ENCODE data around the gene SMC1B.
"Not testable (repeated sequence)": the region's sequence is repeated elsewhere in the genome, so short reads cannot be mapped to it uniquely, and the experiment has no call there.

SMC1B gene

GRCh38 chr22:45420539-45420938, 7.1 kb upstream of the SMC1B start:
- ATAC-seq (replicated peaks) (no peak), DNase-seq (no peak)
- peaks cover 6 to 8% of the 10 kb centered on the region in 2 donors for H3K4me1 Mint-ChIP-seq
- H3K36me3 Mint-ChIP-seq = no peaks in the 10 kb centered on the region
- no peaks in the 10 kb centered on the region for H3K9me3 Mint-ChIP-seq
- H3K27me3 Mint-ChIP-seq = peaks cover 0 to 15% of the 10 kb centered on the region in 2 donors
- no peak overlapping the region for H3K4me3 Mint-ChIP-seq
- peak overlapping the region; percentile 38 for H3K27ac Mint-ChIP-seq

- ATAC-seq (replicated peaks) (no peak), DNase-seq (no peak)
- H3K4me1 Mint-ChIP-seq = peaks cover 6 to 8% of the 10 kb centered on the region in 2 donors
- H3K27ac Mint-ChIP-seq = no peak overlapping the region
- no peaks in the 10 kb centered on the region for H3K9me3 Mint-ChIP-seq
- peaks cover 0 to 15% of the 10 kb centered on the region in 2 donors for H3K27me3 Mint-ChIP-seq
- no peaks in the 10 kb centered on the region for H3K36me3 Mint-ChIP-seq
- H3K4me3 Mint-ChIP-seq = no peak overlapping the region
These were observed 6.6 kb upstream of the SMC1B start for GRCh38 chr22:45420011-45420410.

GRCh38 chr22:45418770-45419138, 5.4 kb upstream of the SMC1B start:
- H3K9me3 Mint-ChIP-seq = no peaks in the 10 kb centered on the region
- H3K4me1 Mint-ChIP-seq = peaks cover 8 to 12% of the 10 kb centered on the region in 2 donors
- H3K27me3 Mint-ChIP-seq = peaks cover 3 to 18% of the 10 kb centered on the region in 2 donors
- H3K27ac Mint-ChIP-seq = no peak overlapping the region
- ATAC-seq (replicated peaks) (no peak), DNase-seq (no peak)
- H3K36me3 Mint-ChIP-seq = no peaks in the 10 kb centered on the region
- no peak overlapping the region for H3K4me3 Mint-ChIP-seq

GRCh38 chr22:45418056-45418769, 4.8 kb upstream of the SMC1B start:
- no peak for DNase-seq
- ATAC-seq (replicated peaks) = no peak
- no peaks in the 10 kb centered on the region for H3K9me3 Mint-ChIP-seq
- peaks cover 10 to 15% of the 10 kb centered on the region in 2 donors for H3K4me1 Mint-ChIP-seq
- H3K36me3 Mint-ChIP-seq = no peaks in the 10 kb centered on the region
- peaks cover 8 to 20% of the 10 kb centered on the region in 2 donors for H3K27me3 Mint-ChIP-seq
- H3K4me3 Mint-ChIP-seq = no peak overlapping the region
- no peak overlapping the region for H3K27ac Mint-ChIP-seq

GRCh38 chr22:45413013-45413367, 409 bp downstream of the SMC1B start:
- no peak for ATAC-seq (replicated peaks)
- peaks cover 0 to 2% of the 10 kb centered on the region in 2 donors for H3K9me3 Mint-ChIP-seq
- H3K4me1 Mint-ChIP-seq = peaks cover 3 to 6% of the 10 kb centered on the region in 2 donors
- no peak overlapping the region for H3K27ac Mint-ChIP-seq
- peaks cover 12 to 19% of the 10 kb centered on the region in 2 donors for H3K27me3 Mint-ChIP-seq
- H3K36me3 Mint-ChIP-seq = peaks cover 0 to 3% of the 10 kb centered on the region in 2 donors
- DNase-seq = no peak
- peak overlapping the region in 1 of 2 donors; percentile 73 for H3K4me3 Mint-ChIP-seq

- H3K4me3 Mint-ChIP-seq = no peak overlapping the region
- ATAC-seq (replicated peaks) (no peak), DNase-seq (no peak)
- H3K36me3 Mint-ChIP-seq = peaks cover 0 to 4% of the 10 kb centered on the region in 2 donors
- H3K4me1 Mint-ChIP-seq = no peaks in the 10 kb centered on the region
- H3K27ac Mint-ChIP-seq = no peak overlapping the region
- peaks cover 4 to 13% of the 10 kb centered on the region in 2 donors for H3K27me3 Mint-ChIP-seq
- peaks cover 0 to 6% of the 10 kb centered on the region in 2 donors for H3K9me3 Mint-ChIP-seq
These were observed 5.6 kb downstream of the SMC1B start for GRCh38 chr22:45407793-45408192.

GRCh38 chr22:45402466-45402985, 10.9 kb downstream of the SMC1B start:
- no peak for ATAC-seq (replicated peaks)

GRCh38 chr22:45399712-45400445, 13.5 kb downstream of the SMC1B start:
- Mint-ChIP-seq H3K27ac (no peak overlapping the region), H3K36me3 (peaks cover 0 to 4% of the 10 kb centered on the region in 2 donors), H3K27me3 (no peaks in the 10 kb centered on the region), H3K4me3 (no peak overlapping the region), H3K4me1 (no peaks in the 10 kb centered on the region), H3K9me3 (peaks cover 4 to 5% of the 10 kb centered on the region in 2 donors)
- no peak for DNase-seq
- ATAC-seq (replicated peaks) = no peak

More at GRCh38 chr22:45402466-45402985, 10.9 kb downstream of the SMC1B start:
- Mint-ChIP-seq H3K4me1 (no peaks in the 10 kb centered on the region), H3K4me3 (no peak overlapping the region), H3K27me3 (no peaks in the 10 kb centered on the region), H3K36me3 (peaks cover 0 to 4% of the 10 kb centered on the region in 2 donors), H3K27ac (no peak overlapping the region), H3K9me3 (peaks cover 4 to 6% of the 10 kb centered on the region in 2 donors)
- DNase-seq = no peak

- no peak for DNase-seq
- Mint-ChIP-seq H3K27ac (no peak overlapping the region), H3K36me3 (peaks cover 0 to 4% of the 10 kb centered on the region in 2 donors), H3K4me1 (no peaks in the 10 kb centered on the region), H3K4me3 (no peak overlapping the region), H3K9me3 (peaks cover 4 to 5% of the 10 kb centered on the region in 2 donors), H3K27me3 (no peaks in the 10 kb centered on the region)
- ATAC-seq (replicated peaks) = no peak
These were observed 15.2 kb downstream of the SMC1B start for GRCh38 chr22:45398214-45398613.

GRCh38 chr22:45397806-45398205, 15.6 kb downstream of the SMC1B start:
- no peaks in the 10 kb centered on the region for H3K4me1 Mint-ChIP-seq
- H3K36me3 Mint-ChIP-seq = peaks cover 0 to 4% of the 10 kb centered on the region in 2 donors
- DNase-seq = no peak
- H3K27me3 Mint-ChIP-seq = no peaks in the 10 kb centered on the region
- H3K9me3 Mint-ChIP-seq = peaks cover 4 to 5% of the 10 kb centered on the region in 2 donors
- no peak overlapping the region for H3K27ac Mint-ChIP-seq
- no peak overlapping the region for H3K4me3 Mint-ChIP-seq
- ATAC-seq (replicated peaks) = no peak

GRCh38 chr22:45389546-45389945, 23.9 kb downstream of the SMC1B start:
- DNase-seq (no peak), ATAC-seq (replicated peaks) (no peak)
- peaks cover 0 to 9% of the 10 kb centered on the region in 2 donors for H3K27me3 Mint-ChIP-seq
- no peaks in the 10 kb centered on the region for H3K36me3 Mint-ChIP-seq
- H3K27ac Mint-ChIP-seq = no peak overlapping the region
- no peak overlapping the region for H3K4me3 Mint-ChIP-seq
- H3K9me3 Mint-ChIP-seq = no peaks in the 10 kb centered on the region
- H3K4me1 Mint-ChIP-seq = no peaks in the 10 kb centered on the region

GRCh38 chr22:45381348-45381747, 32.1 kb downstream of the SMC1B start:
- H3K9me3 Mint-ChIP-seq = no peaks in the 10 kb centered on the region
- H3K4me3 Mint-ChIP-seq = no peak overlapping the region
- peaks cover 0 to under 1% of the 10 kb centered on the region in 2 donors for H3K4me1 Mint-ChIP-seq
- DNase-seq (no peak), ATAC-seq (replicated peaks) (no peak)
- H3K27me3 Mint-ChIP-seq = peaks cover 0 to 4% of the 10 kb centered on the region in 2 donors
- H3K36me3 Mint-ChIP-seq = no peaks in the 10 kb centered on the region
- H3K27ac Mint-ChIP-seq = no peak overlapping the region

- H3K27ac Mint-ChIP-seq = no peak overlapping the region
- DNase-seq (no peak), ATAC-seq (replicated peaks) (no peak)
- H3K4me3 Mint-ChIP-seq = no peak overlapping the region
- peaks cover 0 to 4% of the 10 kb centered on the region in 2 donors for H3K27me3 Mint-ChIP-seq
- H3K4me1 Mint-ChIP-seq = peaks cover 5 to 6% of the 10 kb centered on the region in 2 donors
- H3K9me3 Mint-ChIP-seq = no peaks in the 10 kb centered on the region
- no peaks in the 10 kb centered on the region for H3K36me3 Mint-ChIP-seq
These were observed 36.7 kb downstream of the SMC1B start for GRCh38 chr22:45376703-45377102.

- Mint-ChIP-seq H3K27me3 (peaks cover 0 to 4% of the 10 kb centered on the region in 2 donors), H3K4me1 (peaks cover 5 to 6% of the 10 kb centered on the region in 2 donors), H3K9me3 (no peaks in the 10 kb centered on the region), H3K36me3 (no peaks in the 10 kb centered on the region), H3K27ac (no peak overlapping the region), H3K4me3 (no peak overlapping the region)
- DNase-seq = no peak
- ATAC-seq (replicated peaks) = peak; percentile 71 to 93
These were observed 37.4 kb downstream of the SMC1B start for GRCh38 chr22:45376009-45376408.

- H3K4me3 Mint-ChIP-seq; H3K27me3 Mint-ChIP-seq; H3K27ac Mint-ChIP-seq; DNase-seq; H3K4me1 Mint-ChIP-seq; ATAC-seq (replicated peaks); H3K9me3 Mint-ChIP-seq; H3K36me3 Mint-ChIP-seq: not testable (repeated sequence)
These were observed 39.8 kb downstream of the SMC1B start for GRCh38 chr22:45373592-45373991.

All from stimulated activated naive B cell treated with anti-CD40 and anti-IgM and Interleukin-4, amounts not matched to agents 10 μg/mL and 1 μg/mL and 100 μg/mL, for 72 hours (primary cell).